HEK293 (cell line): ENCODE measurements around the gene CLIP1.
A peak's percentile ranks its signal among the peaks of the same experiment; 100 is the strongest.

Source experiments
- CTCF ChIA-PET: fragments of 350-600 bp; formaldehyde crosslinking; extraction: SDS; loops from one replicate; lab custom pipeline; 2021; ENCODE audit warnings: antibody characterized with exemption; lab: Yijun Ruan, JAX
- POLR2A ChIA-PET: fragments of 300-600 bp; formaldehyde crosslinking; extraction: SDS; loops from one replicate; lab custom pipeline; 2020; ENCODE audit warnings: antibody characterized with exemption, inconsistent platforms; lab: Yijun Ruan, JAX
- H3K27ac ChIP-seq: fragments of 200-500 bp; sonication (Bioruptor generic); 2 replicates; pipeline ENCODE4 v1.5.1; 2014; ENCODE audit warnings: low read depth, low read length, control low read depth, inconsistent platforms; ENCODE audit errors: extremely low read depth
- H3K36me3 ChIP-seq, 2 experiments: fragments of 200-500 bp in 1 of 2; sonication (Bioruptor generic) in 1 of 2; 1 replicate in 1 of 2; 2 replicates in 1 of 2; pipeline ENCODE4 v1.5.1; 2014 to 2017; ENCODE audit warnings: inconsistent platforms in 2 of 2, low read length in 2 of 2; ENCODE audit not compliant: control insufficient read depth in 2 of 2, insufficient read depth in 1 of 2
- H3K4me1 ChIP-seq: fragments of 200-500 bp; sonication (Bioruptor generic); 2 replicates; pipeline ENCODE4 v1.5.1; 2014; ENCODE audit warnings: mild to moderate bottlenecking, low read length, inconsistent platforms; ENCODE audit not compliant: control insufficient read depth, insufficient read depth
- H3K4me3 ChIP-seq: 2 replicates; pipeline ENCODE4 v1.5.1; 2011; ENCODE audit warnings: low read depth, mild to moderate bottlenecking, control low read depth, low read length, moderate library complexity
- H3K9me3 ChIP-seq: fragments of 200-500 bp; sonication (Bioruptor generic); 2 replicates; pipeline ENCODE4 v1.5.1; 2014; ENCODE audit warnings: low read depth, low read length, inconsistent platforms; ENCODE audit not compliant: control insufficient read depth, insufficient read depth
- EGR2 ChIP-seq: fragments of 450-650 bp; formaldehyde crosslinking; IDR thresholded peaks from 2 replicates; pipeline ENCODE4 v1.5.1; 2016; ENCODE audit warnings: low read depth, missing biosample characterization, missing genetic modification characterization
- FEZF1 ChIP-seq: fragments of 450-650 bp; formaldehyde crosslinking; IDR thresholded peaks from 2 replicates; pipeline ENCODE4 v1.5.1; 2016; ENCODE audit warnings: missing biosample characterization, missing genetic modification characterization
- GLI2 ChIP-seq: fragments of 450-650 bp; formaldehyde crosslinking; IDR thresholded peaks from 2 replicates; pipeline ENCODE4; 2017; ENCODE audit warnings: missing biosample characterization, missing genetic modification characterization, low read depth, borderline replicate concordance
- KLF8 ChIP-seq: fragments of 450-650 bp; formaldehyde crosslinking; IDR thresholded peaks from 2 replicates; pipeline ENCODE4 v1.5.1; 2016; ENCODE audit warnings: missing biosample characterization, missing genetic modification characterization
- SP3 ChIP-seq: fragments of 450-650 bp; formaldehyde crosslinking; IDR thresholded peaks from 2 replicates; pipeline ENCODE4 v1.5.1; 2016; ENCODE audit warnings: missing biosample characterization, missing genetic modification characterization
- TRIM28 ChIP-seq: IDR thresholded peaks from 2 replicates; pipeline ENCODE4 v1.6.1; 2011; ENCODE audit warnings: low read length, control low read depth, borderline replicate concordance
- WT1 ChIP-seq: fragments of 450-650 bp; formaldehyde crosslinking; IDR thresholded peaks from 2 replicates; pipeline ENCODE4 v1.5.1; 2016; ENCODE audit warnings: missing biosample characterization, missing genetic modification characterization
- ZBTB17 ChIP-seq: fragments of 450-650 bp; formaldehyde crosslinking; IDR thresholded peaks from 2 replicates; pipeline ENCODE4 v1.5.1; 2016; ENCODE audit warnings: missing biosample characterization, missing genetic modification characterization
- ZFP69B ChIP-seq: fragments of 450-650 bp; formaldehyde crosslinking; IDR thresholded peaks from 2 replicates; pipeline ENCODE4 v1.5.1; 2016; ENCODE audit warnings: missing biosample characterization, missing genetic modification characterization
- ZNF121 ChIP-seq: fragments of 450-650 bp; formaldehyde crosslinking; IDR thresholded peaks from 2 replicates; pipeline ENCODE4 v1.5.1; 2016; ENCODE audit warnings: missing biosample characterization, missing genetic modification characterization
- ZNF354C ChIP-seq: fragments of 450-650 bp; formaldehyde crosslinking; IDR thresholded peaks from 2 replicates; pipeline ENCODE4 v1.5.1; 2016; ENCODE audit warnings: missing biosample characterization, missing genetic modification characterization, low read depth, borderline replicate concordance
- ZNF394 ChIP-seq: fragments of 450-650 bp; formaldehyde crosslinking; IDR thresholded peaks from 2 replicates; pipeline ENCODE4 v1.5.1; 2016; ENCODE audit warnings: missing biosample characterization, missing genetic modification characterization, mild to moderate bottlenecking, moderate library complexity, borderline replicate concordance
- ZNF416 ChIP-seq: fragments of 450-650 bp; formaldehyde crosslinking; IDR thresholded peaks from 2 replicates; pipeline ENCODE4 v1.5.1; 2016; ENCODE audit warnings: missing biosample characterization, missing genetic modification characterization
- ZNF514 ChIP-seq: fragments of 450-650 bp; formaldehyde crosslinking; IDR thresholded peaks from 2 replicates; pipeline ENCODE4 v1.5.1; 2016; ENCODE audit warnings: missing biosample characterization, missing genetic modification characterization
- ZNF600 ChIP-seq: fragments of 450-650 bp; formaldehyde crosslinking; IDR thresholded peaks from 2 replicates; pipeline ENCODE4 v1.5.1; 2016; ENCODE audit warnings: missing biosample characterization, missing genetic modification characterization
- ZNF629 ChIP-seq: fragments of 450-650 bp; formaldehyde crosslinking; IDR thresholded peaks from 2 replicates; pipeline ENCODE4 v1.5.1; 2017; ENCODE audit warnings: missing biosample characterization, missing genetic modification characterization
- ZNF654 ChIP-seq: fragments of 450-650 bp; formaldehyde crosslinking; IDR thresholded peaks from 2 replicates; pipeline ENCODE4 v1.5.1; 2016; ENCODE audit warnings: low read depth, missing biosample characterization, missing genetic modification characterization
- ZNF660 ChIP-seq: fragments of 450-650 bp; IDR thresholded peaks from 2 replicates; pipeline ENCODE4 v1.5.1; 2018; ENCODE audit warnings: missing biosample characterization, mild to moderate bottlenecking, missing genetic modification characterization
- ZNF843 ChIP-seq: fragments of 450-650 bp; formaldehyde crosslinking; IDR thresholded peaks from 2 replicates; pipeline ENCODE4 v1.5.1; 2016; ENCODE audit warnings: missing biosample characterization, missing genetic modification characterization
- TF ChIP-seq, protein P1 (sequence below): fragments of 450-650 bp; formaldehyde crosslinking; IDR thresholded peaks from 2 replicates; pipeline ENCODE4 v1.5.1; 2016; ENCODE audit warnings: missing biosample characterization, missing genetic modification characterization
- TF ChIP-seq, protein P2 (sequence below): fragments of 450-650 bp; formaldehyde crosslinking; IDR thresholded peaks from 2 replicates; pipeline ENCODE4 v1.5.1; 2016; ENCODE audit warnings: missing biosample characterization, missing genetic modification characterization, low read depth
- TF ChIP-seq, protein P3 (sequence below): fragments of 450-650 bp; formaldehyde crosslinking; IDR thresholded peaks from 2 replicates; pipeline ENCODE4 v1.5.1; 2016; ENCODE audit warnings: missing biosample characterization, missing genetic modification characterization
- TF ChIP-seq, protein P4 (sequence below): fragments of 450-650 bp; formaldehyde crosslinking; IDR thresholded peaks from 2 replicates; pipeline ENCODE4 v1.5.1; 2016; ENCODE audit warnings: missing biosample characterization, missing genetic modification characterization

Gene CLIP1

DNA sequence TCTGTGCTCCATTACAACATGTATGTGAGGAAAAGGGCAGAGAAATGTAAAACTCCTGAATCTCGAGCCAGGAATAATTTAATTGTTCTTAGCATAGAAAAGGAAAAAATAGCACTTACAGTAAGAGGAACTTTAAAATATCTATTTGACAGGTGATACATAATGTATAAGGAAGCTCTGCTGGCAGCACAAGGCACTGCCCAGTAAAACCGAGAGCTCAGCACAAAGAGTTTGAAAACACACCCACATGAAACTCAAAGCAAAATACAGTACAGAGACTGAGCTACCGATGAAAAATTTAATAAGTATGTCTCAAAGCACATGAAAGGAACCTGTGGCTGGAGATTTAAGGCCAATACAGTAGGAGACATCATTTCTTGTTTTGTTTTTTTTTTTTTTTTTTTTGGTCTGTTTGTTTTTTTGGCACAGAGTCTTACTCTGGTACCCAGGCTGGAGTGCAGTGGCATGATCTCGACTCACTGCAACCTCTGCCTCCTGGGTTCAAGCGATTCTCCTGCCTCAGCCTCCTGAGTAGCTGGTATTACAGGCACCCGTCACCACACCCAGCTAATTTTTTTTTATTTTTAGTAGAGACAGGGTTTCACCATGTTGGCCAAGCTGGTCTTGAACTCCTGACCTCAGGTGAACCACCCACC is 19.2 kb downstream of the CLIP1 start:
- ChIA-PET CTCF (interaction anchor here (0.6 to 8.8 kb wide), 4 partner anchors 54 to 132 kb away, joined by 3 to 156 read pairs (median 4); no protein-coding TSS in a partner anchor), POLR2A (interaction anchor here (0.7 to 1.1 kb wide), 3 partner anchors 13 to 58 kb away, joined by 3 to 11 read pairs (median 8); no protein-coding TSS in a partner anchor)
- no peaks in the 10 kb centered on the region for H3K9me3 ChIP-seq
- peaks cover 12% of the 10 kb centered on the region for H3K4me1 ChIP-seq
- H3K4me3 ChIP-seq = no peak overlapping the region
- no peak overlapping the region for H3K27ac ChIP-seq
- H3K36me3 ChIP-seq = no peaks in the 10 kb centered on the region; a peak in 1 of 3 replicates
- TF ChIP-seq ZNF416 (tag by site-specific recombination) (no peak), ZNF514 (tag by site-specific recombination) (no peak), EGR2 (tag by site-specific recombination) (no peak)
- TF ChIP-seq, protein P1, sequence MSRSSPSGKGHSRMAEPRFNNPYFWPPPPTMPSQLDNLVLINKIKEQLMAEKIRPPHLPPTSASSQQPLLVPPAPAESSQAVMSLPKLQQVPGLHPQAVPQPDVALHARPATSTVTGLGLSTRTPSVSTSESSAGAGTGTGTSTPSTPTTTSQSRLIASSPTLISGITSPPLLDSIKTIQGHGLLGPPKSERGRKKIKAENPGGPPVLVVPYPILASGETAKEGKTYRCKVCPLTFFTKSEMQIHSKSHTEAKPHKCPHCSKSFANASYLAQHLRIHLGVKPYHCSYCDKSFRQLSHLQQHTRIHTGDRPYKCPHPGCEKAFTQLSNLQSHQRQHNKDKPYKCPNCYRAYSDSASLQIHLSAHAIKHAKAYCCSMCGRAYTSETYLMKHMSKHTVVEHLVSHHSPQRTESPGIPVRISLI (tag by site-specific recombination) = peak; percentile 90

DNA sequence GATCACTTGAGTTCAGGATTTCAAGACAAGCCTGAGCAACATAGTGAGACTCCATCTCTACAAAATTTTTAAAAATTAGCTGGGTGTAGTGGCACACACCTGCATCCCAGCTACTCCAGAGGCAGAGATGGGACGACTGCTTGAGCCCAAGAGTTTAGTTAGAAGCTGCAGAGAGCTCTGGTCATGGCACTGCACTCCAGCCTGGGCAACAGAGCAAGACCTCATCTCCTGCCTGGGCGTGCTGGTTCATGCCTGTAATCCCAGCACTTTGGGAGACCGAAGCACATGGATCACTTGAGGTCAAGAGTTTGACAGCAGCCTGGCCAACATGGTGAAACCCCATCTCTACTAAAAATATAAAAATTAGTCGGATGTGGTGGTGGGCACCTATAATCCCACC is 20.2 kb downstream of the CLIP1 start:
- H3K27ac ChIP-seq = no peak overlapping the region
- CTCF ChIA-PET = interaction anchor here (0.6 to 8.8 kb wide), 3 partner anchors 69 to 909 kb away, joined by 3 to 156 read pairs (median 4); no protein-coding TSS in a partner anchor
- no peaks in the 10 kb centered on the region; a peak in 1 of 3 replicates for H3K36me3 ChIP-seq
- H3K4me1 ChIP-seq = peaks cover 12% of the 10 kb centered on the region
- POLR2A ChIA-PET = interaction anchor here (0.6 to 1.1 kb wide), 3 partner anchors 18 to 99 kb away, joined by 3 to 7 read pairs (median 3); partner anchors contain the start of gene ZCCHC8
- H3K4me3 ChIP-seq = no peak overlapping the region
- no peaks in the 10 kb centered on the region for H3K9me3 ChIP-seq
- TF ChIP-seq ZNF121 (tag by site-specific recombination) (0 out of 2 replicates have a peak, but pooled peaks have one; percentile 39), ZNF394 (peak; percentile 47; the same call in 1 of the 2 replicates), ZNF600 (0 out of 2 replicates have a peak, but pooled peaks have one; percentile 28), SP3 (no peak)

DNA sequence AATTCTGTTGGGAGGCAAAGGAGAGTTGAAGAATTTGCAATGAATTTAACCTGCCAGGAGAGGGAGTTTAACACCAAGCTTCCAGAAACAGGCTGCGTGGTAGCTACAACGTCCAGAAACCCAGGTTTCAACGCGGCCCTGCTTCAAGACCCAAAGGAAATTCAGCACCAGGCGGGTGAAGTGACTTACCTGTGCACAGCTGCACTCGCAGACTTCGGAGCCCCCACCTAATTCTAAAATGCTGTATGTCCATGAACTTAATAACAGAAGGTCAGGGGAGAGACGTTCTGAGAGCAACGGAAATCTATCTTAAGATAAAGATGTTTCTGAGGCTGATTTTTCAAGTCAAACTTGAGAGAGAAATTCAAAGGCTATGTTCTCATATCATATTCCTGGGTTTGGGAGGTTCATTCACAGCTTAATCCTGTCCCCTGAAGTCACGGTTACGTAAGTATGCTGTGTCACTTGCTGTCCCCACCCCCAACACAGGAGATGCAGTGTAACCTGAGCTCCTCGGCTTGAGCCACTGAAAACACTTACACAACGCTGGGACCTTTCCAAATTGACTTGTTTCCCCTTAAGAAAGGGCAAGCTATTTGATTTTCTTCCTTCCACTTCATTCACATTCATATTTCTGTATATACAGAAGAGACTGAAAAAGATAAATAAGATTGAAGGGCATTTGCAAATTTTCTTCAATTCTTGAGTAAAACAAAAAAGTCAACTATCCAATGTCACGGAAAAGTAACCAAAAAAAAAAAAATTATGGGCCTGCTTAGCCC is 22.7 kb downstream of the CLIP1 start:
- no peaks in the 10 kb centered on the region for H3K9me3 ChIP-seq
- CTCF ChIA-PET = interaction anchor here (0.6 to 8.8 kb wide), 33 partner anchors 11 to 373 kb away, joined by 3 to 156 read pairs (median 4); partner anchors contain the start of genes CLIP1, DENR and ZCCHC8
- POLR2A ChIA-PET = interaction anchor here (0.7 to 2.6 kb wide), 21 partner anchors 9 to 965 kb away, joined by 3 to 31 read pairs (median 5); partner anchors contain the start of genes DIABLO, KNTC1, RSRC2 and ZCCHC8
- H3K27ac ChIP-seq = peak overlapping the region; percentile 71
- H3K4me1 ChIP-seq = peaks cover 1% of the 10 kb centered on the region; the same call in 1 of the 2 replicates
- no peaks in the 10 kb centered on the region; a peak in 1 of 3 replicates for H3K36me3 ChIP-seq
- peak overlapping the region; percentile 20; the same call in 1 of the 2 replicates for H3K4me3 ChIP-seq
- TF ChIP-seq ZNF843 (tag by site-specific recombination) (peak; percentile 43; the same call in 1 of the 2 replicates), ZFP69B (peak; percentile 46; the same call in 1 of the 2 replicates), ZBTB17 (tag by site-specific recombination) (peak; percentile 84), GLI2 (tag by site-specific recombination) (no peak), FEZF1 (tag by site-specific recombination) (no peak), KLF8 (tag by site-specific recombination) (peak; percentile 67; the same call in 1 of the 2 replicates), ZNF654 (peak; percentile 87), ZNF121 (tag by site-specific recombination) (peak; percentile 100), WT1 (tag by site-specific recombination) (peak; percentile 34; the same call in 1 of the 2 replicates), ZNF660 (tag by site-specific recombination) (peak; percentile 35; the same call in 1 of the 2 replicates), TRIM28 (0 out of 2 replicates have a peak, but pooled peaks have one; percentile 5), ZNF629 (tag by site-specific recombination) (peak; percentile 95), ZNF354C (tag by site-specific recombination) (no peak)
- TF ChIP-seq, protein P2, sequence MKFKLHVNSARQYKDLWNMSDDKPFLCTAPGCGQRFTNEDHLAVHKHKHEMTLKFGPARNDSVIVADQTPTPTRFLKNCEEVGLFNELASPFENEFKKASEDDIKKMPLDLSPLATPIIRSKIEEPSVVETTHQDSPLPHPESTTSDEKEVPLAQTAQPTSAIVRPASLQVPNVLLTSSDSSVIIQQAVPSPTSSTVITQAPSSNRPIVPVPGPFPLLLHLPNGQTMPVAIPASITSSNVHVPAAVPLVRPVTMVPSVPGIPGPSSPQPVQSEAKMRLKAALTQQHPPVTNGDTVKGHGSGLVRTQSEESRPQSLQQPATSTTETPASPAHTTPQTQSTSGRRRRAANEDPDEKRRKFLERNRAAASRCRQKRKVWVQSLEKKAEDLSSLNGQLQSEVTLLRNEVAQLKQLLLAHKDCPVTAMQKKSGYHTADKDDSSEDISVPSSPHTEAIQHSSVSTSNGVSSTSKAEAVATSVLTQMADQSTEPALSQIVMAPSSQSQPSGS (tag by site-specific recombination) = peak; percentile 68
- TF ChIP-seq, protein P3, sequence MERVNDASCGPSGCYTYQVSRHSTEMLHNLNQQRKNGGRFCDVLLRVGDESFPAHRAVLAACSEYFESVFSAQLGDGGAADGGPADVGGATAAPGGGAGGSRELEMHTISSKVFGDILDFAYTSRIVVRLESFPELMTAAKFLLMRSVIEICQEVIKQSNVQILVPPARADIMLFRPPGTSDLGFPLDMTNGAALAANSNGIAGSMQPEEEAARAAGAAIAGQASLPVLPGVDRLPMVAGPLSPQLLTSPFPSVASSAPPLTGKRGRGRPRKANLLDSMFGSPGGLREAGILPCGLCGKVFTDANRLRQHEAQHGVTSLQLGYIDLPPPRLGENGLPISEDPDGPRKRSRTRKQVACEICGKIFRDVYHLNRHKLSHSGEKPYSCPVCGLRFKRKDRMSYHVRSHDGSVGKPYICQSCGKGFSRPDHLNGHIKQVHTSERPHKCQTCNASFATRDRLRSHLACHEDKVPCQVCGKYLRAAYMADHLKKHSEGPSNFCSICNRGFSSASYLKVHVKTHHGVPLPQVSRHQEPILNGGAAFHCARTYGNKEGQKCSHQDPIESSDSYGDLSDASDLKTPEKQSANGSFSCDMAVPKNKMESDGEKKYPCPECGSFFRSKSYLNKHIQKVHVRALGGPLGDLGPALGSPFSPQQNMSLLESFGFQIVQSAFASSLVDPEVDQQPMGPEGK (tag by site-specific recombination) = peak; percentile 58
- TF ChIP-seq, protein P4, sequence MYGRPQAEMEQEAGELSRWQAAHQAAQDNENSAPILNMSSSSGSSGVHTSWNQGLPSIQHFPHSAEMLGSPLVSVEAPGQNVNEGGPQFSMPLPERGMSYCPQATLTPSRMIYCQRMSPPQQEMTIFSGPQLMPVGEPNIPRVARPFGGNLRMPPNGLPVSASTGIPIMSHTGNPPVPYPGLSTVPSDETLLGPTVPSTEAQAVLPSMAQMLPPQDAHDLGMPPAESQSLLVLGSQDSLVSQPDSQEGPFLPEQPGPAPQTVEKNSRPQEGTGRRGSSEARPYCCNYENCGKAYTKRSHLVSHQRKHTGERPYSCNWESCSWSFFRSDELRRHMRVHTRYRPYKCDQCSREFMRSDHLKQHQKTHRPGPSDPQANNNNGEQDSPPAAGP (tag by site-specific recombination) = peak; percentile 77; the same call in 1 of the 2 replicates
